ENCODE results near the gene VCAN.

The VCAN gene

DNA sequence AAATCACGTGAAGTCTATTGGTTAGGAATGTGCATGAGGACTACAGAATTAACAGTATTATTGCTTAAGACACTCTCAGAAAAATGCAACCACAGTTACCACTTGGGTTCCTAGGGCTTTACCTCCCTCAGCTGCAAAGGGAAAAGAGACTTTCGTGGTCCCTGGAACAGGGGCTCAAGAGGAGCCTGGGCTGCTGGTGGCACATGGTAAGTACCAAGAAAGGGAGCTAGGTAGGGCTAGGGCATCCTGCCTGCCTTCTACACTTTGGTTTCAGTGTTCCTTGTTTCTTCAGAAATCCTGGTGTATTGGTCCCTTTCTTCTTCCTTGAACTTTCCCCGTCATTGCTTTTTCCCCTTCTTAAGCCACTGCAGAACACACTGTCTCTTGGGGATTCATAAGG is 7.3 kb upstream of the VCAN start:
- no peak overlapping the region for H3K27ac ChIP-seq (ENCODE audit: poor library complexity, severe bottlenecking)
- peaks cover 44% of the 10 kb centered on the region for H3K27me3 ChIP-seq (ENCODE audit: insufficient read depth, poor library complexity, severe bottlenecking)
- TF ChIP-seq, protein P1, sequence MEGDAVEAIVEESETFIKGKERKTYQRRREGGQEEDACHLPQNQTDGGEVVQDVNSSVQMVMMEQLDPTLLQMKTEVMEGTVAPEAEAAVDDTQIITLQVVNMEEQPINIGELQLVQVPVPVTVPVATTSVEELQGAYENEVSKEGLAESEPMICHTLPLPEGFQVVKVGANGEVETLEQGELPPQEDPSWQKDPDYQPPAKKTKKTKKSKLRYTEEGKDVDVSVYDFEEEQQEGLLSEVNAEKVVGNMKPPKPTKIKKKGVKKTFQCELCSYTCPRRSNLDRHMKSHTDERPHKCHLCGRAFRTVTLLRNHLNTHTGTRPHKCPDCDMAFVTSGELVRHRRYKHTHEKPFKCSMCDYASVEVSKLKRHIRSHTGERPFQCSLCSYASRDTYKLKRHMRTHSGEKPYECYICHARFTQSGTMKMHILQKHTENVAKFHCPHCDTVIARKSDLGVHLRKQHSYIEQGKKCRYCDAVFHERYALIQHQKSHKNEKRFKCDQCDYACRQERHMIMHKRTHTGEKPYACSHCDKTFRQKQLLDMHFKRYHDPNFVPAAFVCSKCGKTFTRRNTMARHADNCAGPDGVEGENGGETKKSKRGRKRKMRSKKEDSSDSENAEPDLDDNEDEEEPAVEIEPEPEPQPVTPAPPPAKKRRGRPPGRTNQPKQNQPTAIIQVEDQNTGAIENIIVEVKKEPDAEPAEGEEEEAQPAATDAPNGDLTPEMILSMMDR (IDR thresholded peaks at IDR 0.05; ENCODE audit: poor library complexity, severe bottlenecking), result no peak
- H3K9me3 ChIP-seq (ENCODE audit: severe bottlenecking), result no peaks in the 10 kb centered on the region
- H3K4me1 ChIP-seq (ENCODE audit: insufficient read depth, poor library complexity, severe bottlenecking), result no peaks in the 10 kb centered on the region
- H3K36me3 ChIP-seq (ENCODE audit: low read depth), result no peaks in the 10 kb centered on the region
- DNase-seq (ENCODE audit: low spot score) (no peak), ATAC-seq (ENCODE audit: low read depth) (no peak)
- no peak overlapping the region for H3K4me3 ChIP-seq (ENCODE audit: severe bottlenecking)

DNA sequence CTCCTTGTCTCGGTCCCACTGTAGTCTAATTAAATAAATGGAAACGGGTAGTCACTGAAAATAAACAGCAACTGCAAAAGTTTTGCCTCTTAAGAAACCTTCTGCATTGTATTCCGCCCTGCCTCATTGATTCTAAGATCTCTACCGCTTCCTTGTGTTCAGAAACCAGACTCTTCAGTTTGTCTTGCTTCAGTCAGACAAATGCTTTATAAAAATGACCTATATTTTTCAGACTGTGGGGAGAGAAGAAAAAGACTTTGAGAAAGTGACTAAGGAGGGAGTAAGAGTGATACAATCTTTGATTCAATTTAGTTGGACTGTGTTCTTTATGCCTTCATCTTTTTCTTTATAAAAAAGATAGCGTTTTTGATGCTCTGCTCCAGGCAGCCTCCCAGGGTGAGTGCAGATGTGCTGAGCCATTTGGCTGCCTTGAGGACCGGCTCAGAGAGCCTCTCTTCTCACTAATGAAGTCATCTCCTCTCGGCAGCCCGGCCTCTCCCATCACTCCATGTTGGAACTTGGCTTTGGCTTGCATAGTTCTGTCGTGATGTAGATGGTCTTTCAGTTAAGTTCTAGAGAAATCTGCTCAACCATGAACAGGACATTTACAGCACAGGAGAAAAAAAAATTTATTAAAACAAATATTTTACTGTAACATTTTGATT is 4.0 kb upstream of the VCAN start:
- Histone ChIP-seq H3K36me3 (ENCODE audit: low read depth) (no peaks in the 10 kb centered on the region), H3K4me3 (ENCODE audit: severe bottlenecking) (no peak overlapping the region), H3K9me3 (ENCODE audit: severe bottlenecking) (no peaks in the 10 kb centered on the region), H3K27ac (ENCODE audit: poor library complexity, severe bottlenecking) (no peak overlapping the region), H3K4me1 (ENCODE audit: insufficient read depth, poor library complexity, severe bottlenecking) (no peaks in the 10 kb centered on the region), H3K27me3 (ENCODE audit: insufficient read depth, poor library complexity, severe bottlenecking) (peaks cover 77% of the 10 kb centered on the region)
- no peak for DNase-seq (ENCODE audit: low spot score)
- TF ChIP-seq, protein P1 (IDR thresholded peaks at IDR 0.05; ENCODE audit: poor library complexity, severe bottlenecking), result no peak
- no peak for ATAC-seq (ENCODE audit: low read depth)

DNA sequence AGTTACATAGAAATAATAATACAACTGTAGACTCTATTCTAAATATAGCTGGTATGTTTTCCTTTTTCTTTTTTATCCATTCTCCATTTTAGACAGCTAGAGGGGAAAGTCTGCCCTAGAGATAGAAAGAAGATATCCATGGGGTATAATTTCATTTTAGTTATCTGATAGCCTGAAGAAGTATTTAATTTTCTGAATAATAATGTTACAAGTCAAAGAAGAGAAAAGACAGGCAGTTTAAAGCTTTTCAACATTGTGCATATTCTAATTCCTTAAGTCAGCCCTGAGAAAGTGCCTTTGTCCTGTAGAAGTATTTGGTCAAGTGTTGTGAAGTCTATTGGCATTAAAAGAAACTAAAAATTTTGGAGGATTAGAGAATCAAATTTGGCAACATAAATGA is 2.5 kb upstream of the VCAN start:
- TF ChIP-seq, protein P1 (IDR thresholded peaks at IDR 0.05; ENCODE audit: poor library complexity, severe bottlenecking), result no peak
- peaks cover 88% of the 10 kb centered on the region for H3K27me3 ChIP-seq (ENCODE audit: insufficient read depth, poor library complexity, severe bottlenecking)
- H3K4me1 ChIP-seq (ENCODE audit: insufficient read depth, poor library complexity, severe bottlenecking), result no peaks in the 10 kb centered on the region
- ATAC-seq (ENCODE audit: low read depth) (no peak), DNase-seq (ENCODE audit: low spot score) (no peak)
- no peaks in the 10 kb centered on the region for H3K36me3 ChIP-seq (ENCODE audit: low read depth)
- no peak overlapping the region for H3K27ac ChIP-seq (ENCODE audit: poor library complexity, severe bottlenecking)
- H3K4me3 ChIP-seq (ENCODE audit: severe bottlenecking), result no peak overlapping the region
- H3K9me3 ChIP-seq (ENCODE audit: severe bottlenecking), result no peaks in the 10 kb centered on the region

DNA sequence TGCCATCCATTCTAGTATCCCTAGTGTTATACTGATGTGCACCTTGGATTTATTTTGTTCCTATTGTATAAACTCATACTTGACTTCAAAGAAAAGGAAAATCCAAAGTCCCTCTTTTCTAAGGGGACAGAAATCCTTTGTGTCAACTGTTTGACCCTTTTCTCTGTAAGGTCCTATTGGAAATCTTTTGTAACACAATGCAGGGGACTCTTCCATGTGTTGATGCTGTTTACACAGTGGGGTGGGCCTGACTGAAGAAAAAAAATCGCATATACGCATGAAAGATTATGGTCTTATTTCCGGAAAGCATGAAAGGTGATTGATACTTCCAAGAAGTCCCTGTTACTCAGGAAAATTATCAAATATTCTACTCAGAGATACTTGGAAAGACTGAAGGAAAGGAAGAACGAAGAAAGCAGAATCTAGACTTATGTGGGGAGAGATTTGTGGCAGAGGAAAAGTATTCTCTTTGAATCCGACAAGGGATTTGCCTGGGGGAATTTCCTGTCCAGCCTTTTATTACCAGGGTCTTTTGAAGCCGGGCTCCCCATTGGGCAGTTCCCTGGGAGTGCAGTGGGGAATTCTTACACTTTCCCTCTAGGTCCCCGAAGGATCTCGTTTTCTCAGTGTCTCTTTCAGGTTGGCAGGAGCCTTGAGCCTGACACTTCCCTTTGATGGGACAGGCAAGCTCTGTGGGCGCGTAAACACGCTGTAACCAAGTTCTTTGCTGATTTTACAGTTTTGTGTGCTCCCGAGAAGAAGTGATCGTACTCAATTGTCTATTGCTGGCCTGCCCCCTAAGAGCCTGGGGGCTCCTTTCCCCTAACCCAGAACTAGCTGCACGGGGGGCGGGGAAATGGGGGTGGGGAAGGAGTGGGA is 779 bp upstream of the VCAN start:
- ATAC-seq (ENCODE audit: low read depth) (no peak), DNase-seq (ENCODE audit: low spot score) (no peak)
- no peak overlapping the region for H3K27ac ChIP-seq (ENCODE audit: poor library complexity, severe bottlenecking)
- no peak overlapping the region for H3K4me3 ChIP-seq (ENCODE audit: severe bottlenecking)
- TF ChIP-seq, protein P1 (IDR thresholded peaks at IDR 0.05; ENCODE audit: poor library complexity, severe bottlenecking), result no peak
- H3K27me3 ChIP-seq (ENCODE audit: insufficient read depth, poor library complexity, severe bottlenecking), result peaks cover 82% of the 10 kb centered on the region
- no peaks in the 10 kb centered on the region for H3K9me3 ChIP-seq (ENCODE audit: severe bottlenecking)
- H3K4me1 ChIP-seq (ENCODE audit: insufficient read depth, poor library complexity, severe bottlenecking), result peaks cover 8% of the 10 kb centered on the region
- H3K36me3 ChIP-seq (ENCODE audit: low read depth), result no peaks in the 10 kb centered on the region

DNA sequence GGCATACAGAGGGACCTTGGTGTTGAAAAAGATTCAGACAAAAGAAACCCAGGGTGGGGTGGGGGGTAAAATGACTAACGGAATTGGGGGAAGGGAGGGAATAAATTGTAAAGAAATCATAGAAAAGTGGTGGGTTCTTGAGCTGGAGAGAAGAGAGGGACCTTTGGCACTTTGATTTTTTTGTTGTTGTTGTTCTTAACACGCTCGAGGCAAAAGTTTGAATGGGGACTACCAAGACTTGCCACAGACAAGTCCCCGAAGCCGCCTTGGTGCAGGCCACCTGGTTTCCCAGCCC is 616 bp downstream of the VCAN start:
- Histone ChIP-seq H3K4me1 (ENCODE audit: insufficient read depth, poor library complexity, severe bottlenecking) (peaks cover 11% of the 10 kb centered on the region), H3K27me3 (ENCODE audit: insufficient read depth, poor library complexity, severe bottlenecking) (peaks cover 68% of the 10 kb centered on the region), H3K9me3 (ENCODE audit: severe bottlenecking) (no peaks in the 10 kb centered on the region), H3K4me3 (ENCODE audit: severe bottlenecking) (peak overlapping the region; percentile 34), H3K36me3 (ENCODE audit: low read depth) (no peaks in the 10 kb centered on the region), H3K27ac (ENCODE audit: poor library complexity, severe bottlenecking) (no peak overlapping the region)
- TF ChIP-seq, protein P1 (IDR thresholded peaks at IDR 0.05; ENCODE audit: poor library complexity, severe bottlenecking), result no peak
- DNase-seq (ENCODE audit: low spot score) (no peak), ATAC-seq (ENCODE audit: low read depth) (no peak)
